Eye (tissue), 1 donor: Measurements from ENCODE around the gene MSI1.
A peak's percentile ranks its signal among the peaks of the same experiment; 100 is the strongest.
"Not testable (repeated sequence)": the region's sequence is repeated elsewhere in the genome, so short reads cannot be mapped to it uniquely, and the experiment has no call there.

ENCODE experiments used
- DNase-seq: peaks from one replicate; pipeline ENCODE4 v3.0.0-alpha.2; 2015

MSI1 gene

DNA sequence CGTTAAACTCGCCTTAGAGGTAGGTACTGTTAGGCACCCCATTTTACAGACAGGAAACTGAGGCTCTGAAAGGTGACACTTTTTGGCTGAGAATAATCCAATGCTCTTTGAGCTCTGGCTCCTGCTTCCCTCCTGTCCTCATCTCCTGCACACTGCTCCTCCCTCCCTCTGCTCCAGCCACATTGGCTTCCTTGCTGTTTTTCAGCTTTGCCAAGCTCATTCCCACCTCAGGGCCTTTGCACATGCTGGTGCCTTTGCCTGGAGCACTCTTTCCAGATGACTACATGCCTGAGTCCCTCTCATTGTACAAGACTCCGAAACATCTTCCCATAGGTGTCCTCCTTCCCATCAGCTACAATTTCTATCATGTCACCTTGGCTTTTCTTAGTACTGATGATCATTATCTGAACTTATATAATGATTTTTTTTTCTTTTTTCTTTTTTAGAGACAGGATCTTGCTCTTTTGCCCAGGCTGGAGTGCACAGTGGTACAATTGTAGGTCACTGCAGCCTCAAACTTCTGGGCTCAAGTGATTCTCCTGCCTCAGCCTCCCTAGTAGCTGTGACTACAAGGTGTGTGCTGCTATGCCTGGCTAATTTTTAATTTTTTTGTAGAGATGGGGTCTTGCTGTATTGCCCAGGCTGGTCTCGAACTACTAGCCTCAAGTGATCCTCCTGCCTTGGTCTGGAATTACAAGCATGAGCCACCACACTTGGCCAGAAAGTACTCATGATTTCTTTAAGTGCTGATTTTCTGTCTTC, 15.2 kb downstream of the MSI1 start:
- DNase-seq: no peak

- DNase-seq: no peak
Observed at GRCh38 chr12:120353136-120353535, 15.8 kb downstream of the MSI1 start.

- DNase-seq: no peak
Observed at GRCh38 chr12:120352117-120352516, 16.8 kb downstream of the MSI1 start.

DNA sequence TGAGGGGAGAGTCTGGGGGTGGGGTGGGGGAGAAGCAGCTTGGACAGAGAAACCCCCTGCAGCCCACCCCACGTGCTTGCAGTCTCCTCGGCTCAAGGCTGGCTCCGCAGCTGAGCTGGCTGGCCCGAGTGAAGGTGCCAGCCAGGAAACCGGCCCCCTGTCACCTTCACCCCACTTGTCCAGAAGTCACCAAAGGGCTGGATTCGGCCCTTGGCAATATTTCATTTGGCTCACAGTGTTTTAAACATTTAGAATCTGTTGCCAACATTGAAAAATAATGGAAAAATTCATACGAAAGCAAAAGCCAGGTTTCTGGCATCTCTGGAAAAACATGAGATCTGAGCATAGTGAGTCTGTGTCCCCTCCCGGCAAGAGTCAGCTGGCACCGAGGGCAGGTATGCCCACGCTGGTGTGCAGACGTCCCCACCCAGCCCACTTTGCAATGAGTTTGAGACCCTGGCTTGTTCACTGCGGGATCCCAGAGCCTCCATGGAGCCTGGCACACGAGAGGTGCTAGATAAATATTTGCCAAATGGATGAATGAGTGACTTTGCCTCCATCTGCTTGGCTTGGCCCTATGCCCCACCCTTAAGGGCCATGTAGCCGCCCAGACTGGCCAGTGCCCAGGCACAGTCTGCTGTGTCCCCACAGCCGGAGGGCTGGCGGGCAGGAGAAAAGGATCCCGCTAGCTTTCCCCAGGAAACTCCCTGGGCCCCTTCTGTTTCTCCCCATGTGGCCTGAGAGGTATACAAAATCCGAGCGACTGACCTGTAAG, 18.2 kb downstream of the MSI1 start:
- DNase-seq: no peak

DNA sequence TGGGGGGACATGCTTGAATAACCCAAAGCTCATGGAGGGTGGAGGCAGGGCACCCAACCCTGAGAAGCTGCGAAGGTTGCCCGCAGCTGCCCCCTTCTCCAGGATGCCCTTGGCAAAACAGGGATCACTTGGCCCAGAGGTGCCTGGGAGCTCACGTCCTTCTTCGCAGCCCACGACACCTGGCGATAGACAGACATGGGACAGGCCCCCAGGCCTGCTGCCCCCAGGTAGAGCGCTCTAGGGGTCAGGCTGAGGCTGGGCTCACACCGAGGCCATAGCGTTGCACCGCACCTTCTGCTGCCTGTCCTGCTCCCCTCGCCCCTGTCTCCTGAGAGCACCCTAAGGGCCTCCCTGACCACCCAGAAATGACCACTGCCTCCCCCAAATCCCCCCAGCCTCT, 21.2 kb downstream of the MSI1 start:
- no peak for DNase-seq

DNA sequence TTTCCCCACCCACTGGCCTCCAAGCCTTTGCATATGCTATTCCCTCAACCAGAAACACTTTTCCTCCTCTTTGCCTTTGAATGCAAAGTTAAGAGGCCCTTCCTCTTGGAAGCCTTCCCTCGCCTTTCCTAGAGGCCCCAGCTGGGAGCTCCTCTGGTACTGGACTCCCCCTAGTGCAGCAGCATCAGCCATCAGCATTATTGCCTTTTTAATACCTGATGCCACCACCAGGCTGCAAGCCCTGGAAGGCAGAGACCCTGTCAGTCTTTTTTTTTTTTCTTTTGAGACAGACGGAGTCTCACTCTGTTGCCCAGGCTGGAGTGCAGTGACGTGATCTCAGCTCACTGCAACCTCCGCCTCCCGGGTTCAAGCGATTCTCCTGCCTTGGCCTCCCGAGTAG, 22.3 kb downstream of the MSI1 start:
- no peak for DNase-seq

DNA sequence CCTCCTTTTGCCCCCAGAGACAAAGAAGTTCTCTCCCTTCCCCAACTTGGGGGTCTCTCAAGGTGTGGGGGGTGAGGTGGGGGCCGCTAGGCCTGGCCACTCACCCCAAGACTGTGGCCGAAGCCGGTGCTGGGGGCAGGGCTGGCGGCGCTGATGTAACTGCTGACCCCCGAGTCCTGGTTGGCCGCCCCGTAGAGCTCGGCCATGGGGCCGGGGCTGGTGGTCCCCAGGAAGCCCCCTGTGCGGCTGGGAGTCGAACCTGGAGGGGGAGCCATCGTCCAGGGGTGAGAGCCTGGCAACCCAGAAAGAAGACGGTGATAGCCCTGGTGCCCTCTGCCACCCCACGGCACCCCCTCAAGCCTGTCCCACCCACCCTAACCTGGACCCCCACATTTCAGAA, 22.9 kb downstream of the MSI1 start:
- no peak for DNase-seq

GRCh38 chr12:120343692-120344091, 25.3 kb downstream of the MSI1 start:
- DNase-seq: no peak

DNA sequence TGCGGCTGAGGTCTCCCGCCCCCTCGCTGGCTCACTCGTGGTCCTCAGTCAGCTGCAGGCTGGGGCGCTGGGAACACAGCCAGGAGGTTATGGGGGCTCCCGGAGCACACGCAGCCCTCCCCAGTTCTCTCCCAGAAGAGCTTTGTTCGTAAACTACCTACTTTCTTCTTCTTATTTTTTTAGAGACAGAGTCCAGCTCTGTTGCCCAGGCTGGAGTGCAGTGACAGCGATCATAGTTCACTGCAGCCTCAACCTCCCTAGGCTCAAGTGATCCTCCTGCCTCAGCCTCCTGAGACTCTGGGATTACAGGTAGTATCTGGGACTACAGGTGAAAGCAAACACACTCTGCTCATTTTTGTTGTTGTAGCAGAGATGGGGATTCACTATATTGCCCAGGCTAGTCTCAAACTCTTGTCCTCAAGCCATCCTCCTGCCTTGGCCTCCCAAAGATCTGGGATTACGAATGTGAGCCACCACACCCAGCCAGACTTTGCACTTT, 25.9 kb downstream of the MSI1 start:
- no peak for DNase-seq

DNA sequence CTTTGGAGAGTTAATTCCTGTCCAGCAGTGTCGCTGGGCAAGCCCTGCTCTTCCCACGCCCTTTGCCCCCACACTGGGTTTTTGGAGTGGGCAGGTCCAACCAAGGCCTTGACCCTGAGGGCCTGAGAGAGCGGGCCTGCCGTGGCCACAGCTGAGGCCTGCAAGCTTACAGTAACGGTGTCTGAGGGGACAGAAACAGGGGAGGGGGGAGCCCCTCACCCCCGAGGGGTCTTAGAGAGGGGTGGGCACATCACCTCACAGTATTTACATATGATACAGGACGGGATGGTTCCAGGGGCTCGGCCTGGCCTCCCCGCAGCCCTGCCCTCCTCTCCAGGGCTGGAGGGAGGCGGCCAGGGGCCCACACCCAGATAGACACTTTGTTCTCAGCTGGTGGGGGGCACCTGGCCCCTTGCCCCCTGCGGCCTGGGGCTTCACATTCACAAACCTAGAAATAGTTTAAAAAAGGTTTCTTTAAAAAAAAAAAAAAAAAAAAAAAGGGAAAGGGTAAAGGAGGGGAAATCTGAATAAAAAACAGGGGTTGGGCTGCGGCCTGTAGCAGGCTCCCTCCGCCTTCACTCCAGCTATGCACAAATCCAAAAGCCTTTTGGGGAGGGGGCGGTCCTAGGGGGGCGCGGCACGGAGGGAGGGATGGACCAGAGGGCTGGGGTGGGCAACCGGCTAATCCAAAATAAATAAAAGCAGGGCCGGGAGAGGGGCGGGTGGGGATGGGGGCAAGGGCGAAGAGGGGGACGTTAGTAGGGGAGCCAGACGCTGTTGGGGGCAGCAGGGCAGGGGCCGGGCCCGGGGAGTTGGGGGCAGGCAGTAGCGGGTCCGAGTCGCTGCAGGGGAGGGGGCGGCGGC, 26.6 kb downstream of the MSI1 start:
- no peak for DNase-seq

DNA sequence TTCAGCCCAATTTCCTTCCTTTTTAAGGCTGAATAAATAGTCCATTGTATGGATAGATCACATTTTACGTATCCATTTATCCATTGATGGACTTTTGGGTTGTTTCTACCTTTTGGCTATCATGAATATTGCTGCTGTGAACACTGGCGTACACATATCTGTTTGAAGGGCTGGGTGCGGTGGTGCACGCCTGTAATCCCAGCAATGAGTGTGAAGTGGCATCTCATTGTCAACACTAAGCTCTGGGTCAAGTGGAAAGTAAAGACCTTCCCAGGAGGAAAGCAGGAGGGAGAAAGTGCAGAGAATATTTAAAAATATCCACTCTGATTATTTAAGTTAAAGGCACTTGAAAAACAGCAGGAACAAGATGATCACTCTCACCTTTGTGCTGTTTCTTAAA, 29.7 kb downstream of the MSI1 start:
- no peak for DNase-seq

- no peak for DNase-seq
Observed at GRCh38 chr12:120337730-120338129, 31.2 kb downstream of the MSI1 start.

DNA sequence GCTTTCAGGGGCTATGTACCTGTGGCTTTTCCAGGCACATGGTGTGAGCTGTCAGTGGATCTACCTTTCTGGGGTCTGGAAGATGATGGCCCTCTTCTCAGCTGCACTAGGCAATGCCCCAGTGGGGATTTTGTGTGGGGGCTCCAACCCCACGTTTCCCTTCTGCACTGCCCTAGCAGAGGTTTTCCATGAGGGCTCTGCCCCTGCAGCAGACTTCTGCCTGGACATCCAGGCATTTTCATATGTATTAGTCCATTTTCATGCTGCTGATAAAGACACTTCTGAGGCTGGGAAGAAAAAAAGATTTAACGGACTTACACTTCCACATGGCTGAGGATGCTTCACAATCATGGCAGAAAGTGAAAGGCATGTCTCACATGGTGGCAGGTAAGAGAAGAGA, 32.6 kb downstream of the MSI1 start:
- DNase-seq: not testable (repeated sequence)

DNA sequence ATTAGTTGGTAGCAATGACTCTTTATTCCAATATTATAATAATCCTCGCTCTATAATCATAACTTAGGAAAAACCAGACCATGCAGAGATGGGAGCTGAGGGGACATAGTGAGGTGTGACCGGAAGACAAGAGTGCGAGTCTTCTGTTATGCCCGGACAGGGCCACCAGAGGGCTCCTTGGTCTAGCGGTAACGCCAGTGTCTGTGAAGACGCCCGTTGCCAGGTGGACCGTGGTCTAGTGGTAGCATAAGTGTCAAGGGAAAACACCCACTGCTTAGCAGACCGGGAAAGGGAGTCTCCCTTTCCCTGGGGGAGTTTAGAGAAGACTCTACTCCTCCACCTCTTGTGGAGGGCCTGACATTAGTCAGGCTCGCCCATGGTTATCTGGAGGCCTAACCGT, 33.5 kb downstream of the MSI1 start:
- peak; percentile 76 for DNase-seq

GRCh38 chr12:120332523-120332922, 36.4 kb downstream of the MSI1 start:
- no peak for DNase-seq

DNA sequence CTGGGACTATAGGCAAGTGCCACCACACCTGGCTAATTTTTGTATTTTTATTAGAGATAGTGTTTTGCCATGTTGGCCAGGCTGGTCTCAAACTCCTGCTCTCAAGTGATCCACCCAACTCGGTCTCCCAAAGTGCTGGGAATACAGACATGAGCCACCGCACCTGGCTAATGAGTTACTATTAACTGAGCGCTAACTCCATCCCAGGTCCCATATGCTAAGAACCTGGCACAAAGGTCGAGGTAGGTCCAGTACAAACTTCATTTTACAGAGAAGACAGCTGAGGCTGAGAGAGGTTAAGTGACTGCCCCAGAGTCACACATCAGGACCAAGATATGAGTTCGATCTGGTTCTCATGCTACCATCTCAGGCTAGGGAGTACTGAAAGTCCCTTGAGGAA, 36.9 kb downstream of the MSI1 start:
- no peak for DNase-seq

- no peak for DNase-seq
Observed at GRCh38 chr12:120331390-120331789, 37.6 kb downstream of the MSI1 start.

DNA sequence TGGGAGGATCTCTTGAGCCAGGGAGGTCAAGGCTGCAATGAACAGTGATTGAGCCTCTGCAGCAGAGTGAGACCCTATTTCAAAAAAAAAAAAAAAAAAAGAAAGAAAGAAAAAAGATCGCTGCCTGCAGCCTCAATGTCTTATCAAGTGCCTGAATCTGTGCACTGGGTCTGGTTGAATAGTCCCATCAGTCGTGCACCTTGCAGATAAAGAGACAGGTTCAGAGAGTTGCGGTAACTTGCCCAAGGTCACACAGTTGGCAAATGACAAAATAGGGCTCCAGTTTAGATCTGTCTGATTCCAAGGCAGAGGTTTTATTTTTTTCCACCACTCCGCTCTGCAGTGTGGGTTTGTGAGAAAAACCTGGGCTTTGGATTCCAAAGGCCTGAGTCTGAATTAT, 40.7 kb downstream of the MSI1 start:
- DNase-seq: no peak

- no peak for DNase-seq
Observed at GRCh38 chr12:120327593-120327992, 41.4 kb downstream of the MSI1 start, which contains the start of gene PLA2G1B. Gene PLA2G1B (minus strand): TSS chr12:120327779. CDS start chr12:120327753, 26 bp downstream.

- no peak for DNase-seq
Observed at GRCh38 chr12:120324841-120325417, 44.0 kb downstream of the MSI1 start.

- DNase-seq: no peak
Observed at GRCh38 chr12:120323772-120324171, 45.2 kb downstream of the MSI1 start.

DNA sequence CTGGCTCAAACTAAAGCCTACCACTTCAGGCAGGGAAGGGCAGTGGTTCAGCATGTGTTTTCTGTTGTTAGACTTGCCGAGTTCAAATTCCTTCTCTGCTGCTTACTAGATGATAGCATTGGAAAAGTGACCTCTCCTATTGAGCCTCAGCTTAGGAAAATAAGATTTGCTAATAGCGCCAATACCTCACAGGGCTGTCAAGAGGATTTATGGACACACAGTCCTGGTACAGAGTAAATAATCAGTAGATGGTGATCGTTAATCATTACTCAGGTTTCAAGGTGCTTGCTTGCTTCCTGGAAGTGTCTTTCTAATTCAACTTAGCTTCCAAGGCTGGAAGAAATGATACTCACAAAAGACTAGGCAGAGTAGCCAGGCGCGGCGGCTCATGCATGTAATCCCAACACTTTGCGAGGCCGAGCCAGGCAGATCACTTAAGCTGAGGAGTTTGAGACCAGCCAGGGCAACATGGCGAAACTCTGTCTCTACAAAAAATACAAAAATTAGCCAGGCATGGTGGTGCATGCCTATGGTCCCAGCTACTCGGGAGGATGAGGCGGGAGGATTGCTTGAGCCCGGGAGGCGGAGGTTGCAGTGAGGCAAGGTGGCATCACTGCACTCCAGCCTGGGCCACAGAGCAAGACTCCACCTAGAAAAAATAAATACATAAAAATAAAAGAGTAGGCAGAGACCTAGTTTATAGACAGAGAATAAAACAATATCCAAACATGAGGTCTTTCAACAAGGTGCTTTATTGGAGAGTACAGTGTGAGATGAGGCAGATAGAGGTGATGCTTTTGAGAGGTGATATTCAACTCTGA, 47.4 kb downstream of the MSI1 start:
- no peak for DNase-seq
